HepG2 (cell line): ENCODE data around the gene TAF1A. TPM values are rescaled to one million over a fixed set of nuclear protein-coding genes. Genes with fewer than 3 reads are reported as not detected.
A peak's percentile ranks its signal among the peaks of the same experiment; 100 is the strongest.

Source experiments
- ETV6 ChIP-seq: sonication (generic); formaldehyde crosslinking; conservative IDR thresholded peaks from 2 replicates; pipeline ENCODE4 v1.4.0; 2020; ENCODE audit warnings: missing genetic modification reagents
- FOXJ3 ChIP-seq: sonication (generic); formaldehyde crosslinking; IDR thresholded peaks from 2 replicates; pipeline ENCODE4 v1.4.0; 2020; ENCODE audit warnings: missing genetic modification reagents, mild to moderate bottlenecking, borderline replicate concordance
- HCFC1 ChIP-seq: fragments of 150-350 bp; IDR thresholded peaks from 2 replicates; pipeline ENCODE4 v1.6.1; 2014; ENCODE audit warnings: low read depth, low read length
- IRX3 ChIP-seq: sonication (generic); formaldehyde crosslinking; IDR thresholded peaks from 2 replicates; pipeline ENCODE4 v1.8.1; 2023; ENCODE audit warnings: mild to moderate bottlenecking, low read depth, missing genetic modification reagents, borderline replicate concordance
- JARID2 ChIP-seq: sonication (generic); formaldehyde crosslinking; IDR thresholded peaks from 2 replicates; pipeline ENCODE4 v1.8.1; 2023; ENCODE audit warnings: missing genetic modification reagents, inconsistent platforms; ENCODE audit not compliant: insufficient replicate concordance
- KDM4B ChIP-seq: sonication (generic); formaldehyde crosslinking; IDR thresholded peaks from 2 replicates; pipeline ENCODE4 v1.4.0; 2020; ENCODE audit warnings: missing genetic modification reagents
- MAF1 ChIP-seq: sonication (generic); formaldehyde crosslinking; IDR thresholded peaks from 2 replicates; pipeline ENCODE4 v1.5.0; 2020; ENCODE audit warnings: missing genetic modification reagents, borderline replicate concordance
- MZF1 ChIP-seq: sonication (generic); formaldehyde crosslinking; IDR thresholded peaks from 2 replicates; pipeline ENCODE4 v1.8.1; 2023; ENCODE audit warnings: mild to moderate bottlenecking, missing genetic modification reagents, borderline replicate concordance
- POLR2A ChIP-seq, 2 experiments: IDR thresholded peaks; 2 replicates each; pipeline ENCODE4 v1.6.1; 2011; ENCODE audit warnings: low read depth in 2 of 2, low read length in 2 of 2, mild to moderate bottlenecking in 1 of 2, moderate library complexity in 1 of 2; ENCODE audit not compliant: insufficient read depth in 1 of 2
- SNRNP70 ChIP-seq: fragments of 200-400 bp; formaldehyde crosslinking; IDR thresholded peaks from 2 replicates; pipeline ENCODE4 v1.6.1; 2017; ENCODE audit warnings: mild to moderate bottlenecking, low read depth, low read length, moderate library complexity
- TOPORS ChIP-seq: sonication (generic); formaldehyde crosslinking; IDR thresholded peaks from 2 replicates; pipeline ENCODE4 v1.8.0; 2023; ENCODE audit warnings: mild to moderate bottlenecking, missing genetic modification reagents
- WIZ ChIP-seq: sonication (generic); formaldehyde crosslinking; IDR thresholded peaks from 2 replicates; pipeline ENCODE4 v1.5.1; 2020; ENCODE audit warnings: mild to moderate bottlenecking, missing genetic modification reagents
- ZBTB40 ChIP-seq, 2 experiments: fragments of 450-650 bp in 1 of 2; sonication (generic) in 1 of 2; formaldehyde crosslinking in 1 of 2; IDR thresholded peaks; 2 replicates each; pipeline versions ENCODE4 v1.6.1 to v1.8.0; 2016 to 2022; ENCODE audit warnings: antibody characterized with exemption in 1 of 2, mild to moderate bottlenecking in 1 of 2, missing genetic modification reagents in 1 of 2
- ZNF235 ChIP-seq: sonication (generic); formaldehyde crosslinking; IDR thresholded peaks from 2 replicates; pipeline ENCODE4 v1.8.1; 2023; ENCODE audit warnings: mild to moderate bottlenecking, missing genetic modification reagents, borderline replicate concordance
- ZNF296 ChIP-seq: sonication (generic); formaldehyde crosslinking; conservative IDR thresholded peaks from 2 replicates; pipeline ENCODE4 v1.5.0; 2020; ENCODE audit warnings: mild to moderate bottlenecking, missing genetic modification reagents
- ZNF33B ChIP-seq: sonication (generic); formaldehyde crosslinking; IDR thresholded peaks from 2 replicates; pipeline ENCODE4 v1.5.1; 2020; ENCODE audit warnings: mild to moderate bottlenecking, missing genetic modification reagents
- ZNF34 ChIP-seq: sonication (generic); formaldehyde crosslinking; IDR thresholded peaks from 2 replicates; pipeline ENCODE4 v1.4.0; 2020; ENCODE audit warnings: mild to moderate bottlenecking, missing genetic modification reagents, borderline replicate concordance
- ZNF713 ChIP-seq: sonication (generic); formaldehyde crosslinking; IDR thresholded peaks from 2 replicates; pipeline ENCODE4 v1.4.0; 2020; ENCODE audit warnings: mild to moderate bottlenecking, missing genetic modification reagents
- ZNF737 ChIP-seq: sonication (generic); formaldehyde crosslinking; IDR thresholded peaks from 2 replicates; pipeline ENCODE4 v1.5.0; 2020; ENCODE audit warnings: missing genetic modification reagents, mild to moderate bottlenecking, borderline replicate concordance
- ZNF782 ChIP-seq: sonication (generic); formaldehyde crosslinking; IDR thresholded peaks from 2 replicates; pipeline ENCODE4 v1.4.0; 2020; ENCODE audit warnings: missing genetic modification reagents, mild to moderate bottlenecking, borderline replicate concordance
- polyA plus RNA-seq, 8 experiments: library from polyadenylated mRNA; depleted of rRNA in 3 of 8; stranded (reverse) in 7 of 8; unstranded in 1 of 8; fragments of >200 nt; fragmentation: Illumina TruSeq in 4 of 8; extraction: Trizol in 4 of 8; gene quantifications; 2 replicates each; pipeline versions ENCODE4 v1.2.1 to v1.2.3, GENCODE V29; 2011 to 2016; ENCODE audit warnings: low read depth in 4 of 8, missing spikeins in 1 of 8, mixed read lengths in 1 of 8; ENCODE audit not compliant: insufficient read depth in 1 of 8
- total RNA-seq, 5 experiments: library from RNA; depleted of rRNA; stranded (reverse); fragments of >200 nt; fragmentation: Illumina TruSeq; extraction: Trizol; gene quantifications; 2 replicates each; pipeline ENCODE4 v1.2.3, GENCODE V29; 2016; ENCODE audit warnings: low read depth in 1 of 5

TAF1A gene
- total and polyA plus RNA-seq, 2 of the 13 experiments (the other 11 are each of a cell fraction or from before 2014, with no cell fraction given): 3.3 to 10.7 TPM

GRCh38 chr1:222589462-222590302 lies at the start of gene TAF1A (continued):
- TF ChIP-seq ZBTB40 (IDR thresholded peaks at IDR 0.05) (peak; percentile 58), ZBTB40 (CRISPR knock-in tag; IDR thresholded peaks at IDR 0.05) (no peak), KDM4B (no peak), MZF1 (CRISPR knock-in tag) (no peak), ZNF713 (CRISPR knock-in tag) (no peak), MAF1 (CRISPR knock-in tag) (no peak), ETV6 (CRISPR knock-in tag) (peak; percentile 78; the same call in 1 of the 2 replicates), ZNF33B (no peak), IRX3 (no peak), ZNF34 (CRISPR knock-in tag) (no peak), JARID2 (no peak), FOXJ3 (CRISPR knock-in tag) (peak; percentile 58; the same call in 1 of the 2 replicates), HCFC1 (peak; percentile 19; the same call in 1 of the 2 replicates), ZNF235 (CRISPR knock-in tag) (0 out of 2 replicates have a peak, but pooled peaks have one; percentile 63), SNRNP70 (no peak), TOPORS (no peak), ZNF782 (CRISPR knock-in tag) (no peak), WIZ (CRISPR knock-in tag) (no peak), ZNF737 (CRISPR knock-in tag) (no peak), POLR2A (IDR thresholded peaks at IDR 0.05; ENCODE audit: insufficient read depth in 1 of 2, low read depth in 2 of 2, low read length in 2 of 2) (peak; percentile 64 to 68), ZNF296 (CRISPR knock-in tag) (no peak)
